Prostate gland (tissue), 2 donors: ENCODE measurements around the gene LHX6. TPM values are rescaled to one million over a fixed set of nuclear protein-coding genes. Genes with fewer than 3 reads are reported as not detected.

ENCODE experiments used
- DNase-seq: peaks from one replicate; pipeline ENCODE4 v3.0.0-alpha.2; 2019; ENCODE audit warnings: low spot score
- H3K27ac ChIP-seq, 2 donors: fragments of 200-600 bp; sonication (generic); 2 replicates each; pipeline ENCODE4 v1.5.1; 2017 to 2019
- H3K27me3 ChIP-seq: fragments of 200-600 bp; sonication (generic); replicated peaks from 2 replicates; pipeline ENCODE4 v1.5.1; 2019; ENCODE audit not compliant: insufficient read depth
- H3K36me3 ChIP-seq, 2 donors: fragments of 200-600 bp; sonication (generic); 1 replicate in 1 of 2; 2 replicates in 1 of 2; pipeline versions ENCODE4 v1.5.1 to v1.8.1; 2017 to 2019
- H3K4me1 ChIP-seq: fragments of 200-600 bp; sonication (generic); replicated peaks from 2 replicates; pipeline ENCODE4 v1.5.1; 2019
- H3K4me3 ChIP-seq, 2 donors: fragments of 200-600 bp; sonication (generic); 2 replicates each; pipeline ENCODE4 v1.5.1; 2017 to 2019
- H3K9me3 ChIP-seq: fragments of 200-600 bp; sonication (generic); 2 replicates; pipeline ENCODE4 v1.5.1; 2017
- POLR2A ChIP-seq: fragments of 450-650 bp; IDR thresholded peaks from one replicate; pipeline ENCODE4 v1.6.1; 2016; ENCODE audit warnings: antibody characterized with exemption, mild to moderate bottlenecking
- POLR2AphosphoS5 ChIP-seq: sonication (generic); formaldehyde crosslinking; IDR thresholded peaks from one replicate; pipeline ENCODE4 v1.6.1; 2017; ENCODE audit warnings: antibody characterized with exemption
- WGBS: methylation state at CpG from one replicate; pipeline ENCODE4 v1.1.5; 2018; 5-methylcytosine and 5-hydroxymethylcytosine counted together
- intact Hi-C: fragments of 100-400 bp; cut with DNase I; formaldehyde crosslinking; loops from one replicate; pipeline ENCODE4 v1.14.2; 2022
- total RNA-seq, 2 donors: library from RNA; depleted of rRNA; stranded (reverse); fragments of >200 nt; gene quantifications; one replicate each; pipeline ENCODE4 v1.1.0, GENCODE V29; 2016
- TF ChIP-seq, protein P1 (sequence below), 4 experiments: fragments of 200-600 bp in 2 of 4; fragments of 450-650 bp in 2 of 4; sonication (generic) in 2 of 4; IDR thresholded peaks; 1 replicate in 3 of 4; 2 replicates in 1 of 4; pipeline ENCODE4 v1.5.1; 2016 to 2019; ENCODE audit warnings: antibody characterized with exemption in 4 of 4, mild to moderate bottlenecking in 2 of 4, moderate library complexity in 2 of 4

Gene LHX6
- total RNA-seq, 2 donors from 2014 or later = 2.7 to 7.3 TPM

DNA sequence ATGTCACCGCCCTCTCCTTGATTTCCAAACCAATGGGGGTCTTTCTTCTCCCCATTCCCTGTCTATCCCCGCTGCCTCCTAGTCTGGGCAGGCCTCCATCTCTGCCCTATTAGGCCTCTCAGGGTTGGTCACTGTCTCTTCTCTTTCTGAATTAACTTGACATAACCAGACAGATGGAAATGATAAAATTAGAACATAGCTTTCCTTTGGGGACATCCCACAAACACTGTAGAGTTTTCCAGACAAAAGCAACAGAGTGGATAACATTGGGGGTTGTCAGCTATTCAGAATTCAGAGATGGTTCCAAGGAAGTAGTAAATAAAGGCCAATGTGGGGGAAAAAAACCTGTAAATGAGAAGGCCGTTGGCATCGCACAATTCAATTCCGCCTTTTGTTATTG, 24.7 kb downstream of the LHX6 start:
- Histone ChIP-seq H3K27ac (no peak overlapping the region), H3K4me1 (no peaks in the 10 kb centered on the region), H3K27me3 (no peaks in the 10 kb centered on the region), H3K36me3 (no peaks in the 10 kb centered on the region), H3K9me3 (no peaks in the 10 kb centered on the region), H3K4me3 (no peak overlapping the region)
- WGBS = 89% methylated on average over 5 of the region's 5 CpGs
- intact Hi-C loops = no loop called here
- no peak for DNase-seq
- TF ChIP-seq POLR2A (no peak), POLR2AphosphoS5 (no peak)
- TF ChIP-seq, protein P1, sequence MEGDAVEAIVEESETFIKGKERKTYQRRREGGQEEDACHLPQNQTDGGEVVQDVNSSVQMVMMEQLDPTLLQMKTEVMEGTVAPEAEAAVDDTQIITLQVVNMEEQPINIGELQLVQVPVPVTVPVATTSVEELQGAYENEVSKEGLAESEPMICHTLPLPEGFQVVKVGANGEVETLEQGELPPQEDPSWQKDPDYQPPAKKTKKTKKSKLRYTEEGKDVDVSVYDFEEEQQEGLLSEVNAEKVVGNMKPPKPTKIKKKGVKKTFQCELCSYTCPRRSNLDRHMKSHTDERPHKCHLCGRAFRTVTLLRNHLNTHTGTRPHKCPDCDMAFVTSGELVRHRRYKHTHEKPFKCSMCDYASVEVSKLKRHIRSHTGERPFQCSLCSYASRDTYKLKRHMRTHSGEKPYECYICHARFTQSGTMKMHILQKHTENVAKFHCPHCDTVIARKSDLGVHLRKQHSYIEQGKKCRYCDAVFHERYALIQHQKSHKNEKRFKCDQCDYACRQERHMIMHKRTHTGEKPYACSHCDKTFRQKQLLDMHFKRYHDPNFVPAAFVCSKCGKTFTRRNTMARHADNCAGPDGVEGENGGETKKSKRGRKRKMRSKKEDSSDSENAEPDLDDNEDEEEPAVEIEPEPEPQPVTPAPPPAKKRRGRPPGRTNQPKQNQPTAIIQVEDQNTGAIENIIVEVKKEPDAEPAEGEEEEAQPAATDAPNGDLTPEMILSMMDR (IDR thresholded peaks at IDR 0.05) = no peak

DNA sequence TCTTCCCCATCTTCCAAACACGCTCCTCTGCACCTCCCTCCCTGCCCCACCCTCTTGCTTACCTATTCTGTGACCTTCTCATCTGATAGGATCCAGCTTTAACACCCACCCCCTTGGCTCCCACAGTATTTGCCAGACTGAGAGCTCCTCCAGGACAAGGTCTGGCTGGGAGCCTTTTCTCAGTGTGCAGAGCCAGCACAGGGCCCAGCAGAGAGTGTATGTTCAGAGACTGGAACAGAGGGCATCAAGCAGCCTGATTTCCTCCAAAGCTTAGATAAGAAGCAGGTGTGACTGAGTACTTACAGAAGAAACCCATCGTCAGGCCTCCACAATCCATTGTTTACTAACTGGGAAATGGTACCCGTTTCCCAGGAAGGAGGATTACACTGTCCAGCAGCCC, 26.6 kb downstream of the LHX6 start:
- H3K4me1 ChIP-seq = no peaks in the 10 kb centered on the region
- TF ChIP-seq POLR2A (no peak), POLR2AphosphoS5 (no peak)
- TF ChIP-seq, protein P1 (IDR thresholded peaks at IDR 0.05) = no peak
- no peak for DNase-seq
- no peaks in the 10 kb centered on the region for H3K9me3 ChIP-seq
- H3K27me3 ChIP-seq = no peaks in the 10 kb centered on the region
- intact Hi-C loops = no loop called here
- H3K27ac ChIP-seq = no peak overlapping the region
- 59% methylated on average over 3 of the region's 3 CpGs for WGBS
- no peaks in the 10 kb centered on the region for H3K36me3 ChIP-seq
- no peak overlapping the region for H3K4me3 ChIP-seq

DNA sequence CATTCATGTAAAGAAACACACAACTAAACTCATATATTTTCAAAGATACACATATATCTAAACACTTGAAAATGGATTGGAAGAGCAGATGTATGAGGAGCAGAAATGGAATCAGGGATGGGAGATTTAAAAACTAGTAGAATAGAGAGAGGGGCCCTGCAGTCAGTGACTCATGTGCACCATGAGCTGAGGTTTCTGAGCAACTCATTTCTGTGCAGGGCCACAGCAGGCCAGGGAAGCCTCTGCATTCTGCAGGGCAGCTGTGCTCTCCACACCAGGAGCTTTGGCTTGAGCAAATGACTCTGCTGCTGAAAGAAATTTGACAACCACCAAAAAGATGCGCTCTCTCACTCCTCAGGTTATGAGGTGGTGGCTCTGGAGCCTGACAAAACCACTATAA, 27.1 kb downstream of the LHX6 start:
- no peak overlapping the region for H3K27ac ChIP-seq
- no peak overlapping the region for H3K4me3 ChIP-seq
- H3K27me3 ChIP-seq = no peaks in the 10 kb centered on the region
- H3K36me3 ChIP-seq = no peaks in the 10 kb centered on the region
- WGBS = 92% methylated on average over 1 of the region's 1 CpG
- intact Hi-C loops = no loop called here
- no peak for TF ChIP-seq POLR2AphosphoS5
- TF ChIP-seq, protein P1 (IDR thresholded peaks at IDR 0.05) = no peak
- TF ChIP-seq POLR2A = no peak
- no peak for DNase-seq
- H3K9me3 ChIP-seq = no peaks in the 10 kb centered on the region
- no peaks in the 10 kb centered on the region for H3K4me1 ChIP-seq

DNA sequence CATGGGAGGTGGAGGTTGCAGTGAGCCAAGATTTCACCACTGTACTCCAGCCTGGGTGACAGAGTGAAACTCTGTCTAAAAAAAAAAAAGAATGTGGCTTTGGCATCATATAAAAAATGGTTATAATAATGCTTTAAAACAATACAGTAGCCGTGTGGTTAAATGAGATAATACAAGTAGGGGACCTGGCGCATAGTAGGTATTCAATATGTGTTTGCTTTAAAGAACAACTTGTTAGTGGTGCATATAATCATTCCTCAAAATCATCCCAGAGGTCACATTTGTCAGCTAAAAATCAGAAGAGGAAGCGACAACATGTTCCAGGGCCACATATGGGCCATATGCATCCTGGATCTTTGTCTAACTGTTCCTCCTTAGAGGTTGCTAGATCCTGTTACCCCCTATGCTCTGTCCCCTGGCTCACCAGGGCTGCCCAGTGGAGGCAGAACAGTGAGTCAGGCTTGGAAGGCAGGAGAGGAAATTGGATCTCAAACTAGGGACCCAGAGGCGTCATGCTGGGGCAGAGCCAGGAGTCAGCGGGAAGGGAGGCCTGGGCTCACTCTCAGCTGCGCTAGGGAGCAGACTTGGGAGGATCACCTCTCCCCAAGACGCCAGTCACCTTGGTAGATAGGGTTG, 27.7 kb downstream of the LHX6 start:
- no peaks in the 10 kb centered on the region for H3K4me1 ChIP-seq
- no peak for DNase-seq
- H3K9me3 ChIP-seq = no peaks in the 10 kb centered on the region
- H3K4me3 ChIP-seq = no peak overlapping the region
- no peaks in the 10 kb centered on the region for H3K27me3 ChIP-seq
- no peak overlapping the region for H3K27ac ChIP-seq
- intact Hi-C loops = no loop called here
- TF ChIP-seq, protein P1 (IDR thresholded peaks at IDR 0.05) = no peak
- TF ChIP-seq POLR2AphosphoS5 = no peak
- no peak for TF ChIP-seq POLR2A
- WGBS = 89% methylated on average over 7 of the region's 7 CpGs
- no peaks in the 10 kb centered on the region for H3K36me3 ChIP-seq

DNA sequence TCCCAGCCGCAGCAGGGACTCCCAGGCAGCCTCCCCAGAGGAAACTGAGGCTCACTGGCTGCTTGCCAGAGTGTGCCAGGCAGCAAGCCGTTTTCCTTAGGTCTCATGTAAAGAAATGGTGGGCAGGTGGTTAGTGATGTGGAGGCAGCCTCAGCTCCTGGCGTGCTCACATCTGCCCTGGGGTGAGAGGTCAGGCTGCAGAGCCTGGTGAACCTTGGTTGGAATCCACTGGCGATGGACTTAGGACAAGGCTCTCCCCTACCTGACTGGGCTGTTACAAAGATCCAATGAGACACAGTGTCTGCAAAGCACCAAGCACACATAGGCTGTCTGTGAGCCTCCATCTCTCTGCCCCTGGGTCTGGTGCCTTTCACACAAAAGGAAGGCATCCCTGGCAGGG, 30.9 kb downstream of the LHX6 start:
- H3K27ac ChIP-seq = no peak overlapping the region
- H3K4me1 ChIP-seq = no peaks in the 10 kb centered on the region
- H3K36me3 ChIP-seq = no peaks in the 10 kb centered on the region
- no peak overlapping the region for H3K4me3 ChIP-seq
- intact Hi-C loops = no loop called here
- 68% methylated on average over 4 of the region's 4 CpGs for WGBS
- no peak for DNase-seq
- no peaks in the 10 kb centered on the region for H3K27me3 ChIP-seq
- TF ChIP-seq POLR2A (no peak), POLR2AphosphoS5 (no peak)
- TF ChIP-seq, protein P1 (IDR thresholded peaks at IDR 0.05) = no peak
- H3K9me3 ChIP-seq = no peaks in the 10 kb centered on the region
